Breast epithelium (tissue), 4 donors: ENCODE data around the gene PLA2G12A. TPM values are rescaled to one million over a fixed set of nuclear protein-coding genes. Genes with fewer than 3 reads are reported as not detected.

ENCODE experiments used
- DNase-seq, 2 donors: peaks; one replicate each; pipeline ENCODE4 v3.0.0-alpha.2; 2019; ENCODE audit warnings: low spot score in 2 of 2
- H3K27ac ChIP-seq, 2 donors: fragments of 200-600 bp; sonication (generic) in 1 of 2; one replicate each; pipeline ENCODE4 v1.5.1; 2016 to 2019; ENCODE audit warnings: mild to moderate bottlenecking in 1 of 2
- H3K27me3 ChIP-seq, 2 donors: fragments of 200-600 bp; sonication (generic) in 1 of 2; one replicate each; pipeline versions ENCODE4 v1.5.1 to v1.6.0; 2017 to 2019; ENCODE audit warnings: control low read depth in 1 of 2, mild to moderate bottlenecking in 1 of 2
- H3K36me3 ChIP-seq: fragments of 200-600 bp; one replicate; pipeline ENCODE4 v1.5.1; 2019
- H3K4me1 ChIP-seq, 2 donors: fragments of 200-600 bp; sonication (generic); one replicate each; pipeline ENCODE4 v1.5.1; 2016 to 2019; ENCODE audit warnings: control low read depth in 1 of 2
- H3K4me3 ChIP-seq, 3 donors: fragments of 200-600 bp; sonication (generic); 1 replicate in 2 of 3; 2 replicates in 1 of 3; pipeline ENCODE4 v1.5.1; 2016 to 2019; ENCODE audit warnings: mild to moderate bottlenecking in 3 of 3, moderate library complexity in 2 of 3
- H3K9me3 ChIP-seq, 2 donors: fragments of 200-600 bp; sonication (generic) in 1 of 2; one replicate each; pipeline ENCODE4 v1.5.1; 2016 to 2019; ENCODE audit warnings: control low read depth in 1 of 2
- CTCF ChIP-seq, 3 donors: fragments of 450-650 bp; IDR thresholded peaks; one replicate each; pipeline ENCODE4 v1.5.1; 2016 to 2017; ENCODE audit warnings: antibody characterized with exemption in 3 of 3, mild to moderate bottlenecking in 3 of 3, moderate library complexity in 3 of 3
- POLR2A ChIP-seq: fragments of 450-650 bp; IDR thresholded peaks from one replicate; pipeline ENCODE4 v1.6.1; 2016; ENCODE audit warnings: antibody characterized with exemption, mild to moderate bottlenecking, moderate library complexity
- POLR2AphosphoS5 ChIP-seq, 3 donors: sonication (generic); formaldehyde crosslinking; IDR thresholded peaks; one replicate each; pipeline ENCODE4 v1.6.1; 2017; ENCODE audit warnings: antibody characterized with exemption in 3 of 3
- intact Hi-C: fragments of 100-400 bp; cut with DNase I; formaldehyde crosslinking; loops from one replicate; pipeline ENCODE4 v1.15.1; 2023; ENCODE audit warnings: low total_unique reads
- total RNA-seq, 3 donors: library from RNA; depleted of rRNA; stranded (reverse); fragments of >200 nt; gene quantifications; one replicate each; pipeline ENCODE4 v1.1.0, GENCODE V29; 2016

PLA2G12A gene
- 10 to 100 TPM; 23.3 to 24.6 (median 23.7) TPM for total RNA-seq

DNA sequence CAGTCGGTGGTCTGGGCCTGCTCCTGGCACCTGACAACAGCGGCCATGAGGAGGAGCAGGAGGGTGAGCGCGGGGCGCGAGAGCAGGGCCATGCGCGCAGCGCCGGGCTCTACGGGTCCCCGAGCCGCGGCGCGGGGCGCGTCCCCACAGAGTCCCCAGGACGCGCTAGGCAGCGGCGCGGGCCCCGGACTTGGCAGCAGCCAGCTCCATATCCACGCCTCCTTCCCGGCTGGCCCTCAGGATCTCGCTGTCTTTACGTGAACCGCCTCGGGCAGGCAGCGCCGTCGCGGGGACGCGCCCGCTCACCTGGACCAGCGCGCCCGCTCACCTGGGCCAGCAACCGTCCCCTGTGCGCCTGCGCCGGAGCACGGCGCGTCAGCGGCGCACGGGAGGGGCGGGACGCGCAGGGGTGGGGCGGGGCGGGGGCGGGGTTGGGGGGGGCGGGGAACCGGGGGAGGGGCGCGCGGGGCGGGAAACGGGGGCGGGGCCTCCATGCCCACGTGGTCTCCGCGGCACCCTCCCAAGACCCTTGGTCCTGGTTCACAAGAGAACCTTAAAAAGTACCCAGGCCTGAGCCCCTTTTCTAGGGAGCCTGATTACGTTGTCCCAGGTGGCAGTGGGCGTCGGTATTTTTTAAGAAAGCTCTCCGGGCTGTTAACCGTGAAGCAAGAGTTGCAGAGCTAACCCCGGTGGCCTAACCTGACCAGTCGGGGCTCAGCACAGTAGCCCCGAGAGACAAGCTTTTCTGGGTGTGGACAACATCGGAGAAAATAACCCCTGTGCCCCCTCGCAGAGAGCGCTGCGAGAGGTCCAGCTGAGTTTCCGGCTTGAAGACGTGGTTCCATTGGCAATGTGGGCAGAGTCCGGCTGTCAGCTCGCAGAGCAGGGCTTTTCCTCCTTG, at the start of gene PLA2G12A:
TSS of gene PLA2G12A (minus strand) at position 353 of the 901 bp plus-strand sequence. CDS start at position 92, 261 bp downstream.
- no peaks in the 10 kb centered on the region for H3K4me1 ChIP-seq
- H3K9me3 ChIP-seq = no peaks in the 10 kb centered on the region
- no peaks in the 10 kb centered on the region for H3K36me3 ChIP-seq
- peak; percentile 86 to 88 for DNase-seq
- H3K27ac ChIP-seq = peak within 1 kb of the TSS; percentile 87 to 92
- H3K27me3 ChIP-seq = no peaks in the 10 kb centered on the region
- intact Hi-C loops = no loop called here
- H3K4me3 ChIP-seq = peak within 1 kb of the TSS; percentile 79 to 84 (median 80)
- TF ChIP-seq POLR2AphosphoS5 (IDR thresholded peaks at IDR 0.05) (peak in 2 of 3 donors; percentile 19 to 74), CTCF (IDR thresholded peaks at IDR 0.05) (no peak), POLR2A (no peak)

- no peaks in the 10 kb centered on the region for H3K9me3 ChIP-seq
- TF ChIP-seq POLR2A = no peak
- no peak for TF ChIP-seq CTCF (IDR thresholded peaks at IDR 0.05)
- no peak for TF ChIP-seq POLR2AphosphoS5 (IDR thresholded peaks at IDR 0.05)
- no peak overlapping the region for H3K27ac ChIP-seq
- H3K4me1 ChIP-seq = no peaks in the 10 kb centered on the region
- no peaks in the 10 kb centered on the region for H3K27me3 ChIP-seq
- no peak for DNase-seq
- H3K4me3 ChIP-seq = no peak overlapping the region
- no peaks in the 10 kb centered on the region for H3K36me3 ChIP-seq
- intact Hi-C loops = loop anchor here (5.0 kb wide), 1 partner anchor 908 kb away; no protein-coding TSS in a partner anchor
Measured at GRCh38 chr4:109764789-109765402, 35.0 kb upstream of the PLA2G12A start.

DNA sequence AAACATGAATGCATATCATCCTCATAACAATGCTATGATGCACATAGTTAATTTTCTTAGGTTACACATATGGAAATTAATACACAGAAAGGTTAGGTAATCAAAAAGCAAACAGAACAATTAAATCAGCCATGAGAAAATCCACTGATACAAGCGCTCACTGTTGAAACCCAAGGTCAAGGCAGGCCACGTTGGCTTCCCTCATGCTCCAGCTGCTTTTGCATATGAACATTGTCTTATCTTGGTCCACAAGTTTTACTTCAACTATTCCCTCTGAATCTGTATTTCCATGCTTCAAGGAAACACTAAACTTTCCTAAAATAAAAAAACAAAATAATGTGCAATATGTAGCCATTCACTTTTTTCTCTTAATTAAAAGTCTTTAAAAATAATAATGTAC, 34.5 kb upstream of the PLA2G12A start:
- DNase-seq = no peak
- Histone ChIP-seq H3K9me3 (no peaks in the 10 kb centered on the region), H3K36me3 (no peaks in the 10 kb centered on the region), H3K4me3 (no peak overlapping the region), H3K4me1 (no peaks in the 10 kb centered on the region), H3K27me3 (no peaks in the 10 kb centered on the region), H3K27ac (no peak overlapping the region)
- intact Hi-C loops = no loop called here
- no peak for TF ChIP-seq POLR2AphosphoS5 (IDR thresholded peaks at IDR 0.05)
- no peak for TF ChIP-seq POLR2A
- no peak for TF ChIP-seq CTCF (IDR thresholded peaks at IDR 0.05)

DNA sequence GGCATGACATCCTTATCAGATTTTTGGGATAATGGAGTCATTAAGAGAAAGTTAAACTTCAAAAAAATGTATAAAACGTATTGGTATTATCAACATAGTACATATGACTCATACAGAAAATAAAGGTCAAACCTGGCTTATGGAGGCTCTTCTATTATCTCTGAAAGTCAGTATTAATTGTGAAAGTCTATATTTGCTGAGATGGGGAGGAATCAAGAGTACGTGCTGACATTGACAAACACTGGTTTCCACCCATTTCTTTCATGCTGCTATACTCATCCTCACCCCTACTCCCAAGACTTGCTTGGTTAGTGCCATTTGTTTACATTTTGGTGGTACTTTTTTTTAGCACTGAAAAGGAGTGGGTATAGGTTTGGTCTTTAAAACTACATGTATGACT, 30.8 kb upstream of the PLA2G12A start:
- no peak for DNase-seq
- Histone ChIP-seq H3K27ac (no peak overlapping the region), H3K27me3 (no peaks in the 10 kb centered on the region), H3K4me1 (no peaks in the 10 kb centered on the region), H3K36me3 (no peaks in the 10 kb centered on the region), H3K4me3 (no peak overlapping the region), H3K9me3 (no peaks in the 10 kb centered on the region)
- intact Hi-C loops = no loop called here
- TF ChIP-seq POLR2A = no peak
- TF ChIP-seq POLR2AphosphoS5 (IDR thresholded peaks at IDR 0.05) = no peak
- TF ChIP-seq CTCF (IDR thresholded peaks at IDR 0.05) = no peak

GRCh38 chr4:109755656-109756055, 25.8 kb upstream of the PLA2G12A start:
- Histone ChIP-seq H3K4me1 (no peaks in the 10 kb centered on the region), H3K27ac (no peak overlapping the region), H3K4me3 (no peak overlapping the region), H3K36me3 (no peaks in the 10 kb centered on the region), H3K27me3 (no peaks in the 10 kb centered on the region), H3K9me3 (no peaks in the 10 kb centered on the region)
- no peak for DNase-seq
- TF ChIP-seq POLR2AphosphoS5 (IDR thresholded peaks at IDR 0.05) (no peak), CTCF (IDR thresholded peaks at IDR 0.05) (no peak), POLR2A (no peak)
- intact Hi-C loops = no loop called here
